ENCODE results near the gene SOX13.
A peak's percentile ranks its signal among the peaks of the same experiment; 100 is the strongest.
"Not testable (repeated sequence)": the region's sequence is repeated elsewhere in the genome, so short reads cannot be mapped to it uniquely, and the experiment has no call there.

SOX13 gene

GRCh38 chr1:204045430-204045829 lies 27.5 kb upstream of the SOX13 start:
- Mint-ChIP-seq H3K27ac (no peak overlapping the region), H3K4me1 (ENCODE audit: low read depth) (no peaks in the 10 kb centered on the region), H3K36me3 (ENCODE audit: low read depth) (no peaks in the 10 kb centered on the region), H3K4me3 (no peak overlapping the region), H3K27me3 (ENCODE audit: low read depth) (no peaks in the 10 kb centered on the region), H3K9me3 (no peaks in the 10 kb centered on the region)
- no peak for DNase-seq (ENCODE audit: low spot score)

GRCh38 chr1:204046346-204046745 lies 26.6 kb upstream of the SOX13 start:
- no peaks in the 10 kb centered on the region for H3K9me3 Mint-ChIP-seq
- no peaks in the 10 kb centered on the region for H3K27me3 Mint-ChIP-seq (ENCODE audit: low read depth)

GRCh38 chr1:204048796-204049195 lies 24.1 kb upstream of the SOX13 start:
- H3K27ac Mint-ChIP-seq; DNase-seq (ENCODE audit: low spot score); H3K4me3 Mint-ChIP-seq; H3K4me1 Mint-ChIP-seq (ENCODE audit: low read depth); H3K27me3 Mint-ChIP-seq (ENCODE audit: low read depth); H3K36me3 Mint-ChIP-seq (ENCODE audit: low read depth); H3K9me3 Mint-ChIP-seq: not testable (repeated sequence)

More at GRCh38 chr1:204046346-204046745, 26.6 kb upstream of the SOX13 start:
- H3K4me1 Mint-ChIP-seq (ENCODE audit: low read depth): no peaks in the 10 kb centered on the region
- no peak overlapping the region for H3K27ac Mint-ChIP-seq
- no peaks in the 10 kb centered on the region for H3K36me3 Mint-ChIP-seq (ENCODE audit: low read depth)
- no peak overlapping the region for H3K4me3 Mint-ChIP-seq
- no peak for DNase-seq (ENCODE audit: low spot score)

GRCh38 chr1:204051258-204051657 lies 21.7 kb upstream of the SOX13 start:
- Mint-ChIP-seq H3K9me3 (no peaks in the 10 kb centered on the region), H3K27me3 (ENCODE audit: low read depth) (peaks cover 4% of the 10 kb centered on the region), H3K4me1 (ENCODE audit: low read depth) (no peaks in the 10 kb centered on the region), H3K36me3 (ENCODE audit: low read depth) (no peaks in the 10 kb centered on the region), H3K4me3 (no peak overlapping the region), H3K27ac (no peak overlapping the region)
- DNase-seq (ENCODE audit: low spot score): no peak

GRCh38 chr1:204051718-204052117 lies 21.2 kb upstream of the SOX13 start:
- Mint-ChIP-seq H3K36me3 (ENCODE audit: low read depth) (no peaks in the 10 kb centered on the region), H3K4me3 (no peak overlapping the region), H3K9me3 (no peaks in the 10 kb centered on the region), H3K27ac (no peak overlapping the region), H3K27me3 (ENCODE audit: low read depth) (peaks cover 5% of the 10 kb centered on the region), H3K4me1 (ENCODE audit: low read depth) (no peaks in the 10 kb centered on the region)
- DNase-seq (ENCODE audit: low spot score): no peak

GRCh38 chr1:204053893-204054292 lies 19.0 kb upstream of the SOX13 start:
- no peaks in the 10 kb centered on the region for H3K36me3 Mint-ChIP-seq (ENCODE audit: low read depth)
- DNase-seq (ENCODE audit: low spot score): no peak
- H3K27me3 Mint-ChIP-seq (ENCODE audit: low read depth): peaks cover 5% of the 10 kb centered on the region
- H3K9me3 Mint-ChIP-seq: no peaks in the 10 kb centered on the region
- H3K27ac Mint-ChIP-seq: no peak overlapping the region
- H3K4me1 Mint-ChIP-seq (ENCODE audit: low read depth): no peaks in the 10 kb centered on the region
- H3K4me3 Mint-ChIP-seq: no peak overlapping the region

GRCh38 chr1:204059970-204060369 lies 12.9 kb upstream of the SOX13 start:
- no peaks in the 10 kb centered on the region for H3K36me3 Mint-ChIP-seq (ENCODE audit: low read depth)
- peaks cover 10% of the 10 kb centered on the region for H3K27me3 Mint-ChIP-seq (ENCODE audit: low read depth)
- H3K4me3 Mint-ChIP-seq: no peak overlapping the region
- no peak for DNase-seq (ENCODE audit: low spot score)
- peaks cover 2% of the 10 kb centered on the region for H3K4me1 Mint-ChIP-seq (ENCODE audit: low read depth)
- H3K9me3 Mint-ChIP-seq: no peaks in the 10 kb centered on the region
- no peak overlapping the region for H3K27ac Mint-ChIP-seq

- Mint-ChIP-seq H3K36me3 (ENCODE audit: low read depth) (no peaks in the 10 kb centered on the region), H3K27me3 (ENCODE audit: low read depth) (peaks cover 5% of the 10 kb centered on the region), H3K4me1 (ENCODE audit: low read depth) (peaks cover 4% of the 10 kb centered on the region), H3K4me3 (no peak overlapping the region), H3K9me3 (no peaks in the 10 kb centered on the region), H3K27ac (no peak overlapping the region)
- no peak for DNase-seq (ENCODE audit: low spot score)
Observed at GRCh38 chr1:204062106-204062505, 10.8 kb upstream of the SOX13 start.

GRCh38 chr1:204065174-204065985 lies 7.5 kb upstream of the SOX13 start:
- H3K27ac Mint-ChIP-seq: no peak overlapping the region
- H3K27me3 Mint-ChIP-seq (ENCODE audit: low read depth): peaks cover 28% of the 10 kb centered on the region
- no peak overlapping the region for H3K4me3 Mint-ChIP-seq
- peaks cover 4% of the 10 kb centered on the region for H3K4me1 Mint-ChIP-seq (ENCODE audit: low read depth)
- DNase-seq (ENCODE audit: low spot score): no peak
- no peaks in the 10 kb centered on the region for H3K9me3 Mint-ChIP-seq
- no peaks in the 10 kb centered on the region for H3K36me3 Mint-ChIP-seq (ENCODE audit: low read depth)

- Mint-ChIP-seq H3K27ac (no peak overlapping the region), H3K9me3 (no peaks in the 10 kb centered on the region), H3K4me1 (ENCODE audit: low read depth) (peaks cover 4% of the 10 kb centered on the region), H3K4me3 (no peak overlapping the region), H3K36me3 (ENCODE audit: low read depth) (no peaks in the 10 kb centered on the region), H3K27me3 (ENCODE audit: low read depth) (peaks cover 31% of the 10 kb centered on the region)
- DNase-seq (ENCODE audit: low spot score): no peak
Observed at GRCh38 chr1:204065986-204066300, 7.0 kb upstream of the SOX13 start.

GRCh38 chr1:204067935-204068334 lies 5.0 kb upstream of the SOX13 start:
- Mint-ChIP-seq H3K27me3 (ENCODE audit: low read depth) (peaks cover 46% of the 10 kb centered on the region), H3K9me3 (no peaks in the 10 kb centered on the region), H3K27ac (no peak overlapping the region), H3K36me3 (ENCODE audit: low read depth) (no peaks in the 10 kb centered on the region), H3K4me1 (ENCODE audit: low read depth) (peaks cover 5% of the 10 kb centered on the region), H3K4me3 (no peak overlapping the region)
- no peak for DNase-seq (ENCODE audit: low spot score)

- no peak for DNase-seq (ENCODE audit: low spot score)
- peaks cover 62% of the 10 kb centered on the region for H3K27me3 Mint-ChIP-seq (ENCODE audit: low read depth)
- no peaks in the 10 kb centered on the region for H3K9me3 Mint-ChIP-seq
- no peak overlapping the region for H3K27ac Mint-ChIP-seq
- H3K4me1 Mint-ChIP-seq (ENCODE audit: low read depth): peaks cover 4% of the 10 kb centered on the region
- H3K4me3 Mint-ChIP-seq: no peak overlapping the region
- H3K36me3 Mint-ChIP-seq (ENCODE audit: low read depth): no peaks in the 10 kb centered on the region
Observed at GRCh38 chr1:204069887-204070286, 3.0 kb upstream of the SOX13 start.

GRCh38 chr1:204070895-204071294 lies 2.0 kb upstream of the SOX13 start:
- Mint-ChIP-seq H3K4me1 (ENCODE audit: low read depth) (peaks cover 2% of the 10 kb centered on the region), H3K27me3 (ENCODE audit: low read depth) (peaks cover 72% of the 10 kb centered on the region), H3K27ac (no peak overlapping the region), H3K36me3 (ENCODE audit: low read depth) (no peaks in the 10 kb centered on the region), H3K9me3 (no peaks in the 10 kb centered on the region), H3K4me3 (no peak overlapping the region)
- no peak for DNase-seq (ENCODE audit: low spot score)

GRCh38 chr1:204073837-204074273 lies 940 bp downstream of the SOX13 start:
- Mint-ChIP-seq H3K36me3 (ENCODE audit: low read depth) (no peaks in the 10 kb centered on the region), H3K9me3 (no peaks in the 10 kb centered on the region), H3K4me1 (ENCODE audit: low read depth) (peaks cover 2% of the 10 kb centered on the region), H3K4me3 (peak overlapping the region; percentile 76), H3K27ac (no peak overlapping the region), H3K27me3 (ENCODE audit: low read depth) (peaks cover 89% of the 10 kb centered on the region)
- DNase-seq (ENCODE audit: low spot score): no peak
